Aorta (tissue), 5 donors: ENCODE results near the gene UMAD1. TPM values are rescaled to one million over a fixed set of nuclear protein-coding genes. Genes with fewer than 3 reads are reported as not detected.

Experiments used
- ATAC-seq: fragments of 200-7000 bp; cut with Tn5 transposase; one replicate; pipeline ENCODE4 v1.9.1; 2022; ENCODE audit warnings: moderate library complexity; ENCODE audit not compliant: low FRiP score
- DNase-seq, 2 donors: peaks; one replicate each; pipeline ENCODE4 v3.0.0-alpha.2; 2020
- H3K27ac ChIP-seq, 2 donors: one replicate each; pipeline ENCODE4 v1.5.1; 2013; ENCODE audit warnings: low read length in 2 of 2, mild to moderate bottlenecking in 2 of 2, moderate library complexity in 2 of 2, control low read depth in 1 of 2, inconsistent platforms in 1 of 2, low read depth in 1 of 2
- H3K27me3 ChIP-seq, 2 donors: one replicate each; pipeline ENCODE4 v1.6.1; 2013; ENCODE audit warnings: control low read depth in 1 of 2, low read length in 1 of 2, mild to moderate bottlenecking in 1 of 2, moderate library complexity in 1 of 2; ENCODE audit not compliant: insufficient read depth in 2 of 2, control insufficient read depth in 1 of 2
- H3K36me3 ChIP-seq, 2 donors: one replicate each; pipeline ENCODE4 v1.6.1; 2013; ENCODE audit warnings: control low read depth in 1 of 2, low read length in 1 of 2, mild to moderate bottlenecking in 1 of 2; ENCODE audit not compliant: insufficient read depth in 2 of 2, control insufficient read depth in 1 of 2
- H3K4me1 ChIP-seq, 2 donors: one replicate each; pipeline ENCODE4 v1.6.1; 2013; ENCODE audit warnings: low read length in 2 of 2, control low read depth in 1 of 2, mild to moderate bottlenecking in 1 of 2, moderate library complexity in 1 of 2; ENCODE audit not compliant: insufficient read depth in 2 of 2, control insufficient read depth in 1 of 2
- H3K4me3 ChIP-seq, 2 donors: one replicate each; pipeline ENCODE4 v1.5.1; 2013; ENCODE audit warnings: low read length in 2 of 2, control low read depth in 1 of 2, mild to moderate bottlenecking in 1 of 2
- H3K9me3 ChIP-seq: one replicate; pipeline ENCODE4 v1.6.1; 2013; ENCODE audit warnings: mild to moderate bottlenecking, low read length; ENCODE audit not compliant: control insufficient read depth
- WGBS, 2 donors: extraction: QIAGEN DNeasy Blood & Tissue Kit; methylation state at CpG; one replicate each; pipeline ENCODE4 v1.1.7; 2013; 5-methylcytosine and 5-hydroxymethylcytosine counted together
- intact Hi-C, 2 donors: fragments of 100-400 bp; cut with DNase I; formaldehyde crosslinking; loops; one replicate each; pipeline versions ENCODE4 v1.14.2 to v1.15.0; 2022
- polyA plus RNA-seq, 2 donors: library from polyadenylated mRNA; stranded (reverse); fragments of 200-250 nt; gene quantifications; one replicate each; pipeline ENCODE4 v1.2.3, GENCODE V29; 2013
- total RNA-seq, 2 donors: library from RNA; stranded (reverse); fragmentation: NEBNext Ultra II Directional; extraction: Animal tissue kit (Norgen Biotek cat#: 25700); gene quantifications; one replicate each; pipeline ENCODE4 v1.2.1, GENCODE V29; 2021
- donor health status: healthy with polysubstance abuse.
- donor health status: Bipolar disorder and iron deficiency.
- donor health status: DM: no; HTN: no; CAD: no.
- donor health status: DM: no; HTN: no; CAD: no.
- donor health status: DM: yes; HTN: yes; CAD: no.

UMAD1 gene
- total and polyA plus RNA-seq, 4 donors: 11.8 to 18.9 (median 15.5) TPM

DNA sequence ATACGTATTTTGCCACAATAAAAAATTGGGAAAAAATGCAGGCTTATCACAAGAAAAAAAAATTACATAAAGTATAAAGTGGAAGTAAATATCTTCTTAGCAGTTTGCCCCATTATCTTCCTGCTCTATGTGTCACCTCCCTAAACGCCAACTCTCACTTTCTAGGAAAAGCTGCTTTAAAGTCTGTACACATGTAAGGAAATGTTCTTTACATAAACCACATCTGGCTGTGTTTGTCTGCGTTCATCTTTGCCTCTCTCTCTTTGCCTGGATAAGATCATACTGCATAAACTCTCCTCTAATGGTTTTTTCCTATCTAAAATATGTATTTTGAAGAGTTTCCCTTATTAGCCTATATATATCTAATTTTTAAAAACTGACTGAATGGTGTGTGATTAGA lies 23.0 kb upstream of the UMAD1 start:
- Histone ChIP-seq H3K36me3 (no peaks in the 10 kb centered on the region), H3K27ac (no peak overlapping the region), H3K9me3 (no peaks in the 10 kb centered on the region), H3K4me3 (no peak overlapping the region), H3K27me3 (no peaks in the 10 kb centered on the region), H3K4me1 (no peaks in the 10 kb centered on the region)
- 67 to 75% methylated on average over 3 of the region's 3 CpGs for WGBS, 2 donors
- ATAC-seq: no peak
- intact Hi-C loops: no loop called here
- DNase-seq: no peak

DNA sequence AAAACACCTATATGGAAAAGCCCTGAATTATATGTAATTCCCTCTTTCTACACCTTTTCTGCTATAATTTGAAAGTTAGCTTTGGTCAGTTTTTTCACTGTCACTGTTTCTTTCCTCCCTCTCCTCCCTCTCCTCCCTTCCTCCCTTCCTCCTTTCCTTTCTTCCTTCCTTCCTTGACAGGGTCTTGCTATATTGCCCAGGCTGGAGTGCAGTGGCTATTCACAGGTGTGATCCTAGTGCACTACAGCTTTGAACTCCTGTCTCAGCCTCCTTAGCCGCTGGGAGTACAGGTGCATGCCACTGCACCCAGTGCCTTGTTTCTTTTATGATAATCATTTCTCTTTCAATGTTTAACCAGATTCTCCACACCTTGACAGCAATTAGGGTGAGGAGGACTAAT lies 22.1 kb upstream of the UMAD1 start:
- H3K4me1 ChIP-seq: no peaks in the 10 kb centered on the region

DNA sequence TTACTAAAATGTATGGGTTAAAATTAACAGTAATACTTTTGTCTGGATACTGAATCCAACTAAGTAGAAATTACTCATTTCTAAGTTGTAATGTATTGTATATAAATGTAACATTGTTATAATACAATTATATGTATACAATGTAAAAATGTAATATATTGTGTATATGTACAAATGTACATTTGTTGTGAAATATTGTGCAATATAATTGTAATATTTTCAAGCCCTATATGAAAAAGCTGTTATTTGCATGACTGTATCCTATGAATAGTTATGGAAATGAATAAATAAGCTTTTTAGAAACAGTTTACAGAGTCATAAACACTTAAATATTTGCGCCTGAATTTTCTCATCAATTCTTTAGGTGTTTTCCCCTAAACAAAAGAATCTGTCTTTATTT lies 20.3 kb upstream of the UMAD1 start:
- Histone ChIP-seq H3K9me3 (no peaks in the 10 kb centered on the region), H3K27me3 (no peaks in the 10 kb centered on the region), H3K4me1 (no peaks in the 10 kb centered on the region), H3K27ac (no peak overlapping the region), H3K36me3 (no peaks in the 10 kb centered on the region), H3K4me3 (no peak overlapping the region)
- WGBS, 2 donors: 97% methylated on average over 1 of the region's 1 CpG
- intact Hi-C loops: no loop called here
- no peak for DNase-seq
- ATAC-seq: no peak

More for the DNA sequence above, 22.1 kb upstream of the UMAD1 start:
- no peak for ATAC-seq
- Histone ChIP-seq H3K27me3 (no peaks in the 10 kb centered on the region), H3K4me3 (no peak overlapping the region), H3K9me3 (no peaks in the 10 kb centered on the region), H3K27ac (no peak overlapping the region), H3K36me3 (no peaks in the 10 kb centered on the region)
- WGBS, 2 donors: 92 to 95% methylated on average over 1 of the region's 1 CpG
- no peak for DNase-seq
- intact Hi-C loops: no loop called here

GRCh38 chr7:7620644-7621210 lies 19.8 kb upstream of the UMAD1 start:
- H3K27ac ChIP-seq: no peak overlapping the region
- ATAC-seq (no peak), DNase-seq (no peak)
- no peaks in the 10 kb centered on the region for H3K27me3 ChIP-seq
- no peaks in the 10 kb centered on the region for H3K9me3 ChIP-seq
- no peaks in the 10 kb centered on the region for H3K4me1 ChIP-seq
- intact Hi-C loops: no loop called here
- no peak overlapping the region for H3K4me3 ChIP-seq
- no peaks in the 10 kb centered on the region for H3K36me3 ChIP-seq

GRCh38 chr7:7628476-7628875 lies 12.1 kb upstream of the UMAD1 start:
- no peak for DNase-seq
- WGBS, 2 donors: 73 to 87% methylated on average over 1 of the region's 1 CpG
- no peaks in the 10 kb centered on the region for H3K4me1 ChIP-seq
- H3K27me3 ChIP-seq: no peaks in the 10 kb centered on the region
- no peak overlapping the region for H3K4me3 ChIP-seq
- H3K36me3 ChIP-seq: no peaks in the 10 kb centered on the region
- intact Hi-C loops: no loop called here
- H3K9me3 ChIP-seq: no peaks in the 10 kb centered on the region
- no peak overlapping the region for H3K27ac ChIP-seq
- no peak for ATAC-seq

DNA sequence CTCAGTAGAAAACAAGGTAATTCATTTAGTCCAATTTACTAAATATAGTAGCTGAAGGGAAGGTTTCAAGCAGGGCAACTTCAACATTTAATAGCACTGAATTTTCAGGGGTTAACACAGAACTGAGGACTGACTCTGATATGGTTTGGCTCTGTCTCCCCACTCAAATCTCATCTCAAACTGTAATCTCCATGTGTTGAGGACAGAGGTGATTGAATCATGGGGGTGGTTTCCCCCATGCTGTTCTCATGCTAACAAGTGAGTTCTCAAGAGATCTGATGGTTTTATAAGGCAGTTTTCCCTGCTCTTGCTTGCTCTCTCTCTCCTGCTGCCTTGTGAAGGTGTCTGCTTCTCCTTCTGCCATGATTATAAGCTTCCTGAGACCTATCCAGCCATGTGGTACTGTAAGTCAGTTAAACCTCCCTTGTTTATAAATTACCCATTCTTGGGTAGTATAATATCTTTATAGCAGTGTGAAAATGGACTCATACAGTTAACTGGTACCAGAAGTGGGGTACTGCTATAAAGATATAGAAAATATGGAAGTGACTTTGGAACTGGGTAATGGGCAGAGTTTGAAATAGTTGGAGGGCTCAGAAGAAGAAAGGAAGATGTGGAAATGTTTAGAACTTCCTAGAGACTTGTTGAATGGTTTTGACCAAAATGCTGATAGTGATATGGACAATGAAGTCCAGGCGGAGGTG lies 9.8 kb upstream of the UMAD1 start:
- intact Hi-C loops: no loop called here

DNA sequence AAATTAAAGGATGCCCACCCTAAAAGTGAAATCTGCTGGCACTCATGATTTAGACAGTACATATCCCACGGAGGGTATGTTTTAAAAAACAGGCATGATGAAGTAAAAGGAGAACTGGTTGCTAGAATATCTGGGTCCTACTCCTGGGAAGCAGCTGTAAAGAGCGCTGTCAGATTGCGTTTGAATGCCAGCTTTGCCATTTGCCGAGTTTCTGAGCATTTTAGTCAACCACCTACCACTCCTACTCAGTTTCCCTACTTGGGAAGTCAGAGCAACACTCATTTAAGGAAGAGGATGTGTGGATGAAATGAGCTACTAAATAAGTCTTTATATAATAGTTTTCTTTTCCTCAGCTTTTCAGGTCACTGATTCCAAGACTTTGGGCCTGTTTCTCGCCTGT lies 1.1 kb upstream of the UMAD1 start:
- ATAC-seq: no peak
- DNase-seq: no peak
- intact Hi-C loops: no loop called here
- WGBS, 2 donors: 17% methylated on average over 5 of the region's 5 CpGs
- Histone ChIP-seq H3K4me1 (peaks cover 0 to 2% of the 10 kb centered on the region in 2 donors), H3K4me3 (peak overlapping the region; percentile 46 to 82), H3K27me3 (no peaks in the 10 kb centered on the region), H3K9me3 (no peaks in the 10 kb centered on the region), H3K36me3 (no peaks in the 10 kb centered on the region), H3K27ac (peak overlapping the region in 1 of 2 donors; percentile 3)

More for the DNA sequence above, 9.8 kb upstream of the UMAD1 start:
- WGBS, 2 donors: 96 to 98% methylated on average over 1 of the region's 1 CpG
- Histone ChIP-seq H3K9me3 (no peaks in the 10 kb centered on the region), H3K4me1 (no peaks in the 10 kb centered on the region), H3K27me3 (no peaks in the 10 kb centered on the region), H3K36me3 (no peaks in the 10 kb centered on the region), H3K4me3 (no peak overlapping the region), H3K27ac (no peak overlapping the region)
- DNase-seq (no peak), ATAC-seq (no peak)

DNA sequence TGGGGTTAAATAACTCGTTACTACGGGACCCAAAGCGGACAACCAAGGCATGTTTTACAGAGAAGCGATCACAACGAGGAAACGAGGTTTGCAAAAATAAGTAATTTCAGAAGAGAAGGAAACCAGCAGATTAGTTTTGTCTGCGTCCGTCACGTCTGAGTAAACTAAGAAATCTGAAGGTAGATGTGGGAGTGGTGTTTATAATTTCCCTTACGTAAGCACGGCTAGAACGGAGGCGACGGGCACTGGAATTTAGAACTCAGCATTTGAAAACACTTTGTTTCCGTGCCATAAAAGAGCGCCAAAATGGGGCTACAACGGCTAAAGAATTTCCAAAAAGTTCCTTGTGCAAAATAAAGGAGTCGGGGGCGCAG lies 718 bp upstream of the UMAD1 start:
- Histone ChIP-seq H3K27me3 (no peaks in the 10 kb centered on the region), H3K27ac (peak overlapping the region; percentile 3 to 37), H3K4me1 (peaks cover 0 to 2% of the 10 kb centered on the region in 2 donors), H3K9me3 (no peaks in the 10 kb centered on the region), H3K36me3 (no peaks in the 10 kb centered on the region), H3K4me3 (peak overlapping the region; percentile 46 to 82)
- intact Hi-C loops: loop anchor here (2.0 to 10.0 kb wide), 2 partner anchors 73 to 455 kb away; partner anchors contain the start of genes C1GALT1 (in 1 of the 2) and MIOS (in 1 of the 2)
- ATAC-seq (no peak), DNase-seq (no peak)
- 0 to 1% methylated on average over 19 of the region's 19 CpGs for WGBS, 2 donors

DNA sequence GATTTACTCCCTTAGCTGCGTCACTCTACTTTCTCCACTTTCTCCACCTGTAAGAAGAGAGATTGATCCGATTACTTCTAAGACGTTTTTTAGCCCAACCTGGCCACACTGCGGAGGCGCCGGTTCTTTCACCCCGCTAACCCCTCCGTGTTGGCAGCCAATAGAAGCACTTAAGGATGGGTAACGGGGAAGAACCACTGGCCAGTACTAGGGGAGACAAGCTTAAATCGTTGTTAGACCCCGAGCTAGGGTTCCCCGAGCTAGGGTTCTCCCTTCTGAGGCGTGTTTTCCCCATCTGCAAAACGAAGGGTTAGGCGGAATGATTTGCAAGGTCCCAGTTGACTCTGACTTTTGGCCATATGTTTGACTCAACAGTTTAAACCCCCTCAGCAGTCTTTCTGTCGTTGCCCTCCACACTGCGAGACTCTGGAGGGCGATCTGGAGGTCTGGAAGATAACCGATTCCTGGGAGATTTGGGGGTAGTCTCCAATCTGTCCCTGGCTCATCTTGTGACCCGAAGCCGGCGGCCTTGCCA lies 644 bp downstream of the UMAD1 start:
- Histone ChIP-seq H3K36me3 (no peaks in the 10 kb centered on the region), H3K27ac (no peak overlapping the region), H3K9me3 (no peaks in the 10 kb centered on the region), H3K4me1 (peaks cover 0 to 2% of the 10 kb centered on the region in 2 donors), H3K4me3 (peak overlapping the region; percentile 45 to 59), H3K27me3 (no peaks in the 10 kb centered on the region)
- 4% methylated on average over 22 of the region's 22 CpGs for WGBS, 2 donors
- ATAC-seq (peak; percentile 6), DNase-seq (no peak)
- intact Hi-C loops: loop anchor here (2.0 to 10.0 kb wide), 2 partner anchors 74 to 456 kb away; partner anchors contain the start of genes C1GALT1 (in 1 of the 2) and MIOS (in 1 of the 2)
